ENCODE results near the gene ADAR.

- no peak for TF ChIP-seq POLR2A (IDR thresholded peaks at IDR 0.05; ENCODE audit: low read depth, low read length)
- no peak for TF ChIP-seq CTCF (IDR thresholded peaks at IDR 0.05; ENCODE audit: extremely low read depth in 1 of 2, insufficient read depth in 1 of 2, low read depth in 1 of 2, low read length in 2 of 2)
- no peak for TF ChIP-seq JUN (IDR thresholded peaks at IDR 0.05; ENCODE audit: borderline replicate concordance, insufficient read depth, insufficient read length, low read depth)
- no peak for TF ChIP-seq MYC (IDR thresholded peaks at IDR 0.05; ENCODE audit: low read depth, low read length)
- no peak for TF ChIP-seq FOS (IDR thresholded peaks at IDR 0.05; ENCODE audit: borderline replicate concordance, insufficient read depth, low read length)
- no peak for TF ChIP-seq EZH2 (IDR thresholded peaks at IDR 0.05; ENCODE audit: borderline replicate concordance, low read depth, low read length, severe bottlenecking)
- TF ChIP-seq POLR2AphosphoS5 (IDR thresholded peaks at IDR 0.05; ENCODE audit: insufficient read depth, low read depth, low read length), result no peak
These were observed 57.3 kb downstream of the ADAR start for GRCh38 chr1:154550657-154551056.

Data from endothelial cell of umbilical vein (primary cell).